CD1c-positive myeloid dendritic cell (primary cell): Measurements from ENCODE around the gene RIMBP2.

Source experiments
- DNase-seq: peaks from one replicate; pipeline ENCODE4 v3.0.0-alpha.2; 2016; ENCODE audit errors: extremely low spot score

RIMBP2 gene

DNA sequence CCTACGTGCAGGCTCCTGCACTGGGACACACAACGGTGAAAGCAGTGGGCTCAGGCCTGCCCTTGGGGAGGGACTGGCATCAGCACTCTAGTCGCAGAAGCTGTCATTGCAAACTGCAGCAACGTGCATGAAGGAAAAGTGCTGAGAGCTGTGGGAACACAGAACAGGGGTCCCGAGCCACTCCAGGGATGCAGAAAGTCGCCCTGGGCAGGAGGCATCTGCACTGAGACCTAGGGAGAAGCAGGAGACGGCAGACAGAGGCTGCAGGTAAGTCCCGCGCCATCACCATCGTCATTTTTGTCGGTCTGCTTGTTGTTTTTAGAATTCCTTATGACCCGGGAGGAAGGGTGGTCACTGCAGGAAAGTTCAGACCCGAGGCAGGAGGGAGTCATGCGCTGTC lies 21.6 kb upstream of the RIMBP2 start:
- DNase-seq, result no peak

DNA sequence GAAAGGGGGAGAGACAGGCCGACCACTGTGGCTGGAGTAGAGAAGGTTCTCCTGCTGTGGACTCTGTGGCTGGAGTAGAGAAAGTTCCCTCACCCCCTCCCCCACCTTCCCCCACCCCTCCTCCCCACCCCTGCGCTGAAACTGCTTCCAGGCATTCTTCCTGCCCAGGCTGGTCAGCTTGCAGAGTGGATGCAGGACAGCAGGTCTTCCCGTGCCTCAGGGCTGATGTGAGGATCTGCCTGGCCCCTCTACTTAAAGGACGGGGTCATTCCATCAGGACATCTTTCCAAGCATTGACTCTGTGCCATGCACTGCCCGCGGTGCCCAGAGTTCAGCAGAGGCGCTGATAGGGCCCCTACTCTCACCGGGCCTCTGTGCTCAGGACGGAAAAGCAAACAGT lies 13.2 kb upstream of the RIMBP2 start:
- no peak for DNase-seq

DNA sequence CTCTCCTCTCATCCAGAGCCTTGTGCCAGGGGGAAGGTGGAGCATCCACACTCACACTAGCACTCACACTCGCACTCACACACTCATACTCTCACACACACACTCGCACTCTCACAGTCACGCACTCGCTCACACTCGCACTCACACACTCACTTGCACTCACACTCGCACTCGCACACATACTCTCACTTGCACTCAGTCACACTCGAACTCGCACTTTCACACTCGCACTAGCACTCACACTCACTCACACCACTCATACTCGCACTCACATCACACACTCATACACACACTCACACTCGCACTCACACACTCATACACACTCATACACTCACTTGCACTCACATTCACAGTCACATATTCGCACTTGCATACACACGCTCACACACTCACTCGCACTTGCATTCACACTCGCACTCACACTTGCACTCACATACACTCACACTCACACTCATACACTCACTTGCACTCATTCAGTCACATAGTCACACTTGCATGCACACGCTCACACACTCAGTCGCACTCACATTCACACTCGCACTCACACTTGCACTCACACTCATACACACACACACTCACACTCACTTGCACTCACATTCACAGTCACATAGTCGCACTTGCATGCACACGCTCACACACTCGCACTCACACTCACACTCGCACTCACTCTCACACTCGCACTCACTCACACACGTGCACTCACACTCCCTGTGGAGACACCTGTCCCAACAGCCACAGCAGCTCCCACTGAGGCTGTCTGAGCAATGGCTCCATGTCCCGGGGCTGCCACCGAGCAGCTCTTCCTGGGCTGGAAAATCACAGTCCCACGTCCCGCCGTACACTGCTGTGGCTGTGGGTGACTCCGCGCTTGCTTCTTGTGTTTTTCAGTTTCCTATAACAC lies 12.3 kb upstream of the RIMBP2 start:
- DNase-seq, result no peak

DNA sequence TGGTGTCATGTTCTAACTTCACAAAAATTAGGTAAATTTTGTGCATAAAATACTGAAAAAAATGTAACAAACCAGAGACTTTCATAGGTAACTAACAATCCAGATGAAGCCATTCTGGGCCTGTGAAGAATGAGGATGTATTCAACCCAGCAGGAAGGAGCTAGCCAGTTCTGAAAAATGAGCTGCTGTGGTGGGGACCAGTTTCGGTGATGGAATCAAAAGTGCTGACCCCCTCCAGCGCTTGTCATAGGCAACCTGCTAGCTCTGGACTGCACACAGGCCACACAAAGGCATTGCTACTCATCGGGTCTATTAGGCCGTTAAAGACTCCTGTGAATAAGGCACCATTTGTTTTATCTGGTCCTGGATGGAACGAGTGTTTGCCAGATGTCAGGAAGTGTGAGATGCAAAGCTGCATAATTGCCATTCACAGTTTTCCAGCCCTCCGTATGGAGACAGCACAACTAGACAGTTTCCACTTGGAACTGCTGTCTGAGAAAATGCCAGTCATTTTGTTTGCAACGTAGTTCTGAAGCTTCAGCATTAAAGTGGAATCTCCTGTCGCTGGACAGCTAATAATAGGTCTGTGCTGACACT lies 3.3 kb upstream of the RIMBP2 start:
- DNase-seq, result no peak

DNA sequence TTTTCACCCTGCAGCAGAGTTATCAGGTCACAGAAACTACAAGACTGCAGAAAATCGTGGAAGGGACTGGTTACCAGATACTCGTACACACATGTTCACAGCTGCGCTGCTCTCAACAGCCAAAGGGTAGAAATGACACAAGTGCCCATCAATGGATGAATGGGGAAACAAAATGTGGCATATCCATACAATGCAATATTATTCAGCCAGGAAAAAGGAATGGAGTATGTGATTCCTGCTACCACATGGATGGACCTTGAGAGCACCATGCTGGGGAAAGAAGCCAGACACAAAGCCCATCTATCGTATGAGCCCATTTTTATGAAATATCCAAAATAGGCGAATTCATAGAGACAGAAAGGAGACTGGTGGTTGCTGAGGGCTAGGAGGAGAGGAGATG lies 1.7 kb upstream of the RIMBP2 start:
- DNase-seq, result no peak

DNA sequence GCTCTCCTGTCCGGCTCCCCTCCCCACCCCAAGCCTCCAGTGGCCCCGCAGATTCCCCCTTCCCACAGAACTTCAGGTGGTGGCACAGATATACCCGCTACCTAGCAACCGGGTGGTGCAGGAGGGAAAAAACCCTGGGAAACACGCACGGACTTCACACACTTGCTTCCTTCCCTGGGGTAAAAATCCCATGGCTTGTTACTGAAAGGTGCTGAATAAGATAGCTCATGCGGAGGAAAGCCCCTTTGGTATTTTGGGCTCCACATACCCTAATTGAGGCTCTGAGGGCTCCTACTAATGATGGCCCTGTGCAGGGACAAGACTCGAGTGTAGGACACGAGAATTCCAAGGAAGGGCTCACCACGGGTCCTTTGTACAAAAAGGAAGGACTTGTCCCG lies 869 bp upstream of the RIMBP2 start:
- no peak for DNase-seq

DNA sequence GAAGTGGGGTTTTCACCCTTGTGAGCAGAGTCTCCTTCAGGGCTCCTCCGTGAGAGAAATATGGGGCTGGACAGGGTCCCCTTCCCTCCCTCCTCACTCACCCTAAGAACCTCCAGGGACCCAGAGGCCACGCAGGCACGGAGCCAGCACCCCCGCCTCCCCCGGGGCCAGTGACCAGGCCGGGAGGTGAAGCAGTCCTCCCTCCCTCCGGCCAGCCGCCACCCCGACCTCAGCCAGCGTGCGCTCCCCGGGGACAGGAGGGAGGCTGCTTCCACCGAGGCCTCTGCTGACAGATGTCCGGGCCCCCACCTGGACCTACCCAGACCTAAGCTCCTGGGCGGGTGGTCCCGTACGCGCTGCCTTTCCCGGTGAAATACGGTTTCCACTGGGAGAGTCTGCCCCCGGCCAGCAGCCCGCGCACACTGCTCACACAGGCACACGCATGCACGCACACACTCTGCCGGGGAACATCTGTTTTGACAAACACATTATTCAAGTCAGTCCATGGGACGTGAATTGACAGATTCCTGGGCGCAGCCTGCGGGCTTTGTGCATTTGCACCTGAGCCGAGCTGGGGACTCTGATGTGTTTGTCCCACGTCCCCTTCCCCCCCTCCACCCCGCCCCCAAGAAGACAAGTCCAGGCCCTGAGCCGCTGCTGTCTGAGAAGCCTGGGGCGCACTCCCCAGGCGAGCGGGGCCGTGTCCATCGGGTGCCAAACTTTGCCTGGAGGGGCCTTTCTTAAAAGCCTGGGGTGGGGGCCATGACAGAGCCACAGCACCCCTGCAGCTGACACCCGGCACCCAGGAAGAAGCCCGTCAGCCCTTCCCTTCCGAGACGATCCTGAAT lies 725 bp downstream of the RIMBP2 start:
- no peak for DNase-seq

DNA sequence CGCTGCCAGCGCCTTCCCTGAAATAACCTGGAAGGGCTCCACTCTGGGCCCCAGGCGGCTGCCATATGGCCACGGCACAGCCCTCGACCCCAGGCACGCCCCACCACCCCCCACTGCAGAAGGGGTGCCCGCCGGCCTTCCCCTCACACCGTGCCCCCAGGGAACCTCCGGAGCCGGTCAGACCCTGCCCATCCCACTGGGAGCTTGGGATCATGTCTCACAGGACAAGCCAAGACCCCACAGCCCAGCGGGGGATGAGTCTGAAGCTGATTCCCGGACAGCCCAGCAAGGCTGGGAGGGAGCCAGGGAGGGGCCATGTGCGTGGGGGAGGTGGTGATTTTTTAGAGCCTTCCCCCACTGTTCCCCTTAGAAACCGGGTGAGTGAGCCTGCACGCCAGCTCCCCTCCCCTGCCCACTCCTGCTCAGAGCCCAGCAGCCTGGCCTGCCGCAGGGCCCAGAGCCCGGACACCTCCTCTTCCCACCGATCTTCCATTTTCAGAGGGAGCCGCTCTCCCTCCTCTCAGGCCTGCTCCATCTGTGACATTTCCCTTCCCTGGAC lies 1.4 kb downstream of the RIMBP2 start:
- no peak for DNase-seq

DNA sequence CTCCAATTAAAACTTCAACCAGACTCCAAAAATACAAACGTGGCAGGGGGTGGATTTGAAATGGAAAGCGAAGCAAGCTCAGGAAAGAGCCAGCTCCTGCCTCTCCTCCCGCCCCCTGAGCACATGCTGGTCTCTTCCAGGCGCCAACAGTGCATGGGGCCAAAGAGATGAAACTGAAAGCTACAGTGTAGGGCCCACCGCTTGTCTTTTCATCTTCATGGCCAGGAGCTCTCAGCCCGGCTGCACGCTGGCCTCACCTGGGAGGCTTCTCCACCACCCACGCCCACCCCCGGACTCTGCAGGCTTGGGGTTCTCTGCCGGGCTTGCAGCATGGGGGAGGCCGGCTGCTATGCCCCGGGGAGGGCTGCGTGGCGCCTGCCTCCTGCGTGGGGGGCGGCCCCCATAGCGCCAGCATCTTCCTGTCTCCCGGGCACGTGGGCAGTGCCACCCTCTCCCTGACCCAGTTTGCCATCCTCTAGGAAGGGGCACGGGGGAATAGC lies 2.0 kb downstream of the RIMBP2 start:
- no peak for DNase-seq

DNA sequence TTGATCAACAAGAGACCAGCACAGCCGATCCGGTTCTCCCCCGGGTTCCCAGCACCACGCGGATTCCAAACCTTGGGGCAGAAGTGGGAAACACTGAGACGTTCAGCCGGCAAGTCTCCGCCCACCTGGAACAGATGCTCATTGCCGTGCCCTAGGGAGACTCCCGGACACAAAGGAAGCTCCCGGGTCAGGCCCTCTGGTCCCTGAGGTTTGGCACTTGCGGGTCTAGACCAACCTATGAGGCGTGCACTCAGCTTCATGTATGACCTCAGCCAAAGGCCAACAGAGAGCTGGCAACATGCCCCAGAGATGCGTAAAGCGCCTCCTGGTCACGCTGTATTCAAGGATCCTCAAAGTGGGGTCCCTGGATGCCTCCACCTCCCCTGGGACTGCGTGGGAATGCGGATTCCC lies 2.5 kb downstream of the RIMBP2 start:
- no peak for DNase-seq

DNA sequence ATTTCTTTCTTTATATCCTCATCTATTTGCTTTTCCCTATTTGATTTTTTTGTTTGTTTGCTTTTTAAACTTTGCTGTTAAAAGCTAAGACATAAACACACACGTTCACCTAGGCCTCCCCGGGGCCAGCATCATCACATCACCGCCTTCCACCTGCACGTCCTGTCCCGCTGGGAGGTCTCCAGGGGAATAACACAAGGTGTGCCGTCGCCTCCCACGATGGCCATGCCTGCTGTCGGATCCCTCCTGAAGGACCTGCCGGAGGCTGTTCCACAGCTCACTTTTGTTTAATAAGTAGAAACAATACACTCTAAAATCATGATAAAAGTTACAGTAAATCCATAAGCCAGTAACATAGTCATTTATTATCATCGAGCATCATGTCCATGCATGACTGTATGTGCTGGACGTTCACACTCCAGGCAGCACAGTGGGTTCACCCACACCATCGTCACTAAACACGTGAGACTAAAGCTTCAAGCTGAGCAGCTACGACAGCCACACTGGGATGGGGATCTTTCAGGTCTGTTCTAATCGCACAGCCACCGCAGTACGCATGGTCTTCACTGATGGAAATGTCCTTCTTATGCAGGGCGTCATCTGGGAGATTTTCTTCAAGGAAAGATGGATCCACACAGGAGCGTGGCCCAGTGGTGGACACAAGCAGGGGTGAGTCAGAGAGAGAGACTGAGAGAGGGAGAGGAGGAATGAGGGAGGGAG lies 3.6 kb downstream of the RIMBP2 start:
- no peak for DNase-seq

DNA sequence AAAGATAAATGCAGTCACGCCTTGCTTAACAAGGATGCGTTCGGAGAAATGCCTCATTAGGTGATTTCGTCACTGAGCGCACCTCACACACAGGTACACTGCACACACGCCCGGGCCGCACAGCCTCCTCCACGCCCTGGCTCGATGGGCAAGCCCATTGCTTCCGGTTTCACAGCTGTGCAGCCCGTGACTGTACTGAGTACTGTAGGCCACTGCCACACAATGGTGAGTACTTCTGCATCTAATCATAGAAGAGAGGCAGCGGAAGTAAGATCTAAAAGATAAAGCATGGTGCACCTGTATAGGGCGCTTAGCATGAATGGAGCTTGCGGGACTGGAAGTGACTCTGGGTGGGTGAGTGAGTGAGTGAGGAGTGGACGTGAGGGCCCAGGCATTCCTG lies 4.3 kb downstream of the RIMBP2 start:
- DNase-seq, result no peak

DNA sequence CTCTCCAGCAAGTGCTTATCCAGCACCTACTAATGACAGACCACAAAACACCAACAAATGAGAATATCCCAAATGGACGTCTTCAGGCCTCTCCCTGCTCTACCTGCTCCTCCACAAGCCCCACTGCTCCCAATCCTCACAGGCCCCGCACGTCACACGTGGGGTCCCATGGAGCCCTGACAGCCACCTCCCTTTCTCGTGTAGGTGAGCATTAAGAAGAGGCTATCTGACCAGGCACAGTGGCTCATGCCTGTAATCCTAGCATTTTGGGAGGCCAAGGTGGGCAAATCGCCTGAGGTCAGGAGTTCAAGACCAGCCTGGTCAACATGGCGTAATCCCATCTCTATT lies 5.4 kb downstream of the RIMBP2 start:
- DNase-seq, result no peak

DNA sequence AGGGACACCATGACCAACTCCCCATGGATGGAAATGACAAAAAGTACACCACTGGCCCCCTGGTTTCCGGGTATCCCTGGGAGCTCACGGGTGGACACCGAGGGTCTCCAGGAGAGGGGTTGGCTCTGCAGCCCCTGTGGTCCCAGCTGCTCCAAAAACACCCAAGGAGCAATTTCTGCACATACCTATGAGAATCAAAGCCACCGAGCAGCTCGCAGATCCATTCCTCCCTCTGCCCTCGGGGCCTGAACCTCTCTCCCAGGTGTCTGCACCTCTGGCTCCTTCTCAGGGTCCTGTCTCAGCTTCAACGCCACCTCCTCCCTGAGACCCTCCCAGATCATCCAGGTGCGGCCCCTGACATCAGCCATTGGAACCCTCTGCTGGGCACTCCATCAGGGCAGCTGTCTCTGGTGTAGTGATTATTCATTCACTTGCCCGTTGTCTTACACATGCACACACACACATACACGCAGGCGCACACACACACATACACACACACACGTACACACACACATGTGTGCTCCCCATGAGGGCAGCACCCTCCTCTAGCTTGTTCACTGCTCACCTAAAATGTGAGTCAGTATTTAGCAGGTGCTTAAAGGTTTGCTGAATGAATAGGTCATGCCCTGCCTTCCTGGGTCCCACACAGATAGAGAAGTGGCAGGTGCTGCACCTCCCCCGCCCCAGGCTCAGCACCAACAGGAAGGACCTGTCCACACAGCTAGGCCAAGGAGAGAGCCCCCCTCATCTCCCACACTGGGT lies 5.9 kb downstream of the RIMBP2 start:
- DNase-seq, result no peak

DNA sequence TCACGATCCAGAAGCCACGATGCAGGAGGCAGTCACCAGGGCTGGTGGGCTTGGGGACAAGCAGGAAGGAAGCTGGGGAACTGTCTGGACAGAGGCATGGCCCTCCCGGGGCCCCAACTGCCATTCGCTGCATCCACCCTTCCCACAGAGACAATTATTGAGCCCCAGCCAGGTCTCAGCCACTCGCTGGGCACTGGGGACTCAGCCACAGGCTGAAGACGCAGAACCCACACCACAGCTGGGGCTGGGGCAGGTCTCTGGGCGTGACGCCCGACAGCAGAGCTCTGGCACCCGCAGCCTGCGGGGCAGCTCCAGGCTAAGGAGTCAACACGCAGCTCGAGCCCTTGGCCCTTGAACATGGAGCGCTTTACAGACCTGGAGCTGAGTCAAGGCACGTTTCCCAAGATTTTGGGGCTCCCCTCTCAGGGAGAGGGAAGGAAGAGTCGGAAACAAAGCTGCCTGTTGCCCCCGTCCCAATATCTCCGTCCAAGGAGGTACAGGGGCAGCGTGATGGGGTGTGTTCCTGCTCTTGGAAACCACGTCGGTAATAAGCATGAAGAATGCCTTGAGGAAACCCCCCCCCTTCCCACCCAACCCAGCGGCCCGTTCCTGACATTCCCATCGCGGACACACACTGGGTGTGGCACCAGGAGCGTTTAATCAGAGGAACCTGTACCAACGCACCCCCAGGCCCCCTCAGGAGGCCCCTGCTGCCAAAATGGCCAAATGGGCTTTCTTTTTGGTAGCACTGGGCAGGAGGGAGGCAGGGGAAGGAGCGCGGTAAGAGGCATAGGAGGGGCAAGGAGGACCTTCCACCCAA lies 6.7 kb downstream of the RIMBP2 start:
- DNase-seq, result no peak

DNA sequence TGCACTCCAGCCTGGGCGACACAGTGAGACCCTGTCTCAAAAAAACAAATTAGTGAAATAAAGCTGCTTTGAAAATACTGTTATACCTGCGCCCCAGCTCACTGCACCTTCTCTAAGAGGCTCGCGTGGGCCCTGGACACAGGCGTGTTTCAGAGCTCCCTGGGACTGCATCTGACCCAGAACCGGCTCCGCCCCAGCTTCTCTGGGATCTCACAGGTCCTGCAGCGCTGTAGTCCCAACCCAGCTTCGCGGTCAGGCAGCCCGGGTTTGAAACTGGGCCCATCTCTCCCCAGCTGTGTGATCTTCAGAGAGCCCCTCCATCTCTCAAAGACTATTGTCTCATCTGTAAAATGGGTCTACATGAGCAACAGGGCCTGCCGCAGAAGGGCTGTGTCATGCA lies 7.5 kb downstream of the RIMBP2 start:
- DNase-seq, result no peak

DNA sequence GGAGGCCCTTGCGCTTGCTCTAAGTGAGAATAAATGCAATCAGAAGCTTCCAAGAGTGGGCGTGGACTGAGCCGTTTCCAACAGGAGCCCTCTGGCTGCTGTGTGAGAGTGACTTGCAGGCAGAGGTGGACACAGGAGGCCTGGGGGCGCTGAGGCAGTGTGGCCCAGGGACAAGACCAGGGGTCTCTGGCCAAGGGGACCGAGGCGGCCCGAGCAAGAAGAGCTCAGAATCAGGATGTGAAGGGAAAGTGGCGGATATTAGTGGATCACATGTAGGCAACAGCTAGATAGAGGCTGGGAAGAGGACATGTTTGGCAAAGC lies 8.6 kb downstream of the RIMBP2 start:
- DNase-seq, result no peak

DNA sequence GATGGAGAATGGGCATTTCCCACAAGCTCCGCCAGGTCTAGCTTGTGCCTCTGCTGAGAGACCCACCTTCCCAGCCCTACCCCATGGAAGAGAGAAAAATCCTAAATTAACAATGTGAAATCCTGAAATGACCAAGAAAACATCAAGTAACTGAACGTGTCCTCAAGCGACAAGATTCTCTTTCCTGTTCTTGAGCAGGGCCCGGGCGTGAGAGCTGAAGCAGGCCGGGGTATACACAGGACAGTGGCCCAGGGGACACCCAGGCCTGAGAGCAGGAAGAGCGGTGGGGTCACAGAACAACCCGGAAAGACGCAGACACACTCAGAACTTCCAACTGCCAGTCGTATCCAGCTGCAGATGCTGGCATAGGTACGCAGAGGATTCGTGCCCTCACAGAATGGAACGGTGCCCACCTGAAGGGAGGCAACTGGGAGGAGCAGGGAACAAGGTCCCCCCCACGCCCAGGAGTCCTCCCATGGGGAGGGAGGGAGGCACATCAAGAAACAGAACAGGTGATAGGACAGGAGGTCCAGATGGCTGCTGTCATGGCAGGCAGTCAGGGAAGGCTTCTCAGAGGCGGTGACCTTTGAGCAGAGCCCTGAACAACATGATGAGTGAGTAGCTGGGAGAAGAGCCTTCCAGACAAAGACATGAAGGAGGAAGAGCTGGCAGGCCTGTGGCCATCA lies 9.1 kb downstream of the RIMBP2 start:
- DNase-seq, result no peak

DNA sequence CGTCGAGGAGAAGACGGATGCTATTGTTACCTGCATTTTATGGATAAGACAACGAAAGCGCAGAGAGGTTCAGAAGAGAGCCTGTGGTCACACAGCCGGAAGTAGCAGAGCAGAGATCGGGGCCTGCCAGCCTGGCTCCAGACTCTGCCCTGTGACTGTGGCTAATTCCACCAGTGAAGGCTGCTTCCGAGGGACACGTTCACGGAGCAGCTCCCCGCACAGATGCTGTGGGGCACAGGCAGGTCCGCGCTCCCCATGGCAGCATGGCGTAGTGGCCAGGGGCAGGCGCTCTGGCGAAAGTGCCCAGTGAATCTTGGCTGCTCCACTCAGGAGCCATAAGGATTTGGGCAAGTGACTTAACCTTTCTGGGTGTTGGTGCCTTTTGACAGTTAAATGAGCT lies 9.8 kb downstream of the RIMBP2 start:
- DNase-seq, result no peak
